K562 (cell line): ENCODE results near the gene JMY.

Experiments used
- CHD1 ChIP-seq: fragments of 200-600 bp; sonication (generic); IDR thresholded peaks from one replicate; pipeline ENCODE4 v1.6.1; 2012; ENCODE audit warnings: mild to moderate bottlenecking, moderate library complexity, low read length, inconsistent platforms
- DNMT1 ChIP-seq: fragments of 450-650 bp; IDR thresholded peaks from 2 replicates; pipeline ENCODE4 v1.6.1; 2016; ENCODE audit warnings: antibody characterized with exemption, mild to moderate bottlenecking
- ELF1 ChIP-seq: fragments of 200-800 bp; sonication (Bioruptor generic); IDR thresholded peaks from 2 replicates; pipeline ENCODE4 v1.6.1; 2016; ENCODE audit warnings: missing genetic modification characterization, missing compliant biosample characterization
- HNRNPH1 ChIP-seq: fragments of 200-400 bp; formaldehyde crosslinking; optimal IDR thresholded peaks from 2 replicates; pipeline ENCODE3; 2017; ENCODE audit warnings: low read depth, mild to moderate bottlenecking, low read length, moderate library complexity
- NCOA6 ChIP-seq: fragments of 450-650 bp; IDR thresholded peaks from 2 replicates; pipeline ENCODE4 v1.6.1; 2017; ENCODE audit warnings: mild to moderate bottlenecking
- PTBP1 ChIP-seq: fragments of 200-400 bp; formaldehyde crosslinking; IDR thresholded peaks from 2 replicates; pipeline ENCODE4 v1.6.1; 2017; ENCODE audit warnings: low read depth, low read length
- SAFB2 ChIP-seq: fragments of 200-400 bp; formaldehyde crosslinking; IDR thresholded peaks from 2 replicates; pipeline ENCODE4 v1.6.1; 2018; ENCODE audit warnings: borderline replicate concordance, low read length, low read depth, moderate library complexity; ENCODE audit not compliant: severe bottlenecking
- SP1 ChIP-seq: sonication (generic); formaldehyde crosslinking; IDR thresholded peaks from 2 replicates; pipeline ENCODE4 v1.8.1; 2022; ENCODE audit warnings: mild to moderate bottlenecking, missing genetic modification reagents
- TF ChIP-seq, protein P1 (sequence below): fragments of 250-450 bp; sonication (Bioruptor Pico); IDR thresholded peaks from 2 replicates; pipeline ENCODE4 v1.5.0; 2021; ENCODE audit warnings: mild to moderate bottlenecking, borderline replicate concordance
- TF ChIP-seq, protein P2 (sequence below): IDR thresholded peaks from 3 replicates; pipeline ENCODE4 v1.6.1; 2011; ENCODE audit warnings: borderline replicate concordance, mild to moderate bottlenecking, moderate library complexity; ENCODE audit not compliant: insufficient read length; ENCODE audit errors: extremely low read depth
- TF ChIP-seq, protein P3 (sequence below): sonication (generic); formaldehyde crosslinking; IDR thresholded peaks from 2 replicates; pipeline ENCODE4 v1.8.0; 2022; ENCODE audit warnings: mild to moderate bottlenecking, missing genetic modification reagents

DNA sequence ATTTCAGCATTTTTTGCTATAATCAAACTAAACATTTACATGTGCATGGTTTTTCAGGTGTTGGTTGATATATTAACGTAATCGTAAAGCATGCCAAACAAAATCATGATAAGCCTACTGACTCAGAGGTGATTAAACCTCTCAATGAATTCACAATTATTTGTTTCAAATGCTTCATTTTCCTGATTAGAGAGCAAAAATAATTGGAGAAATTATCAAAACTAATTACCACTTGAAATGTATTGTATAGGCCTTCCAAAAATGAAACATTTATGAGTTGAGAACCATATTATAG lies 45.7 kb upstream of the JMY start:
- TF ChIP-seq HNRNPH1 = no peak
- no peak for TF ChIP-seq NCOA6
- no peak for TF ChIP-seq SP1
- TF ChIP-seq CHD1 = no peak
- TF ChIP-seq, protein P1, sequence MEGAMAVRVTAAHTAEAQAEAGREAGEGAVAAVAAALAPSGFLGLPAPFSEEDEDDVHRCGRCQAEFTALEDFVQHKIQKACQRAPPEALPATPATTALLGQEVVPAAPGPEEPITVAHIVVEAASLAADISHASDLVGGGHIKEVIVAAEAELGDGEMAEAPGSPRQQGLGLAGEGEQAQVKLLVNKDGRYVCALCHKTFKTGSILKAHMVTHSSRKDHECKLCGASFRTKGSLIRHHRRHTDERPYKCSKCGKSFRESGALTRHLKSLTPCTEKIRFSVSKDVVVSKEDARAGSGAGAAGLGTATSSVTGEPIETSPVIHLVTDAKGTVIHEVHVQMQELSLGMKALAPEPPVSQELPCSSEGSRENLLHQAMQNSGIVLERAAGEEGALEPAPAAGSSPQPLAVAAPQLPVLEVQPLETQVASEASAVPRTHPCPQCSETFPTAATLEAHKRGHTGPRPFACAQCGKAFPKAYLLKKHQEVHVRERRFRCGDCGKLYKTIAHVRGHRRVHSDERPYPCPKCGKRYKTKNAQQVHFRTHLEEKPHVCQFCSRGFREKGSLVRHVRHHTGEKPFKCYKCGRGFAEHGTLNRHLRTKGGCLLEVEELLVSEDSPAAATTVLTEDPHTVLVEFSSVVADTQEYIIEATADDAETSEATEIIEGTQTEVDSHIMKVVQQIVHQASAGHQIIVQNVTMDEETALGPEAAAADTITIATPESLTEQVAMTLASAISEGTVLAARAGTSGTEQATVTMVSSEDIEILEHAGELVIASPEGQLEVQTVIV (CRISPR knock-in tag) = no peak
- no peak for TF ChIP-seq SAFB2
- TF ChIP-seq ELF1 (tag) = no peak
- no peak for TF ChIP-seq PTBP1
- TF ChIP-seq, protein P2, sequence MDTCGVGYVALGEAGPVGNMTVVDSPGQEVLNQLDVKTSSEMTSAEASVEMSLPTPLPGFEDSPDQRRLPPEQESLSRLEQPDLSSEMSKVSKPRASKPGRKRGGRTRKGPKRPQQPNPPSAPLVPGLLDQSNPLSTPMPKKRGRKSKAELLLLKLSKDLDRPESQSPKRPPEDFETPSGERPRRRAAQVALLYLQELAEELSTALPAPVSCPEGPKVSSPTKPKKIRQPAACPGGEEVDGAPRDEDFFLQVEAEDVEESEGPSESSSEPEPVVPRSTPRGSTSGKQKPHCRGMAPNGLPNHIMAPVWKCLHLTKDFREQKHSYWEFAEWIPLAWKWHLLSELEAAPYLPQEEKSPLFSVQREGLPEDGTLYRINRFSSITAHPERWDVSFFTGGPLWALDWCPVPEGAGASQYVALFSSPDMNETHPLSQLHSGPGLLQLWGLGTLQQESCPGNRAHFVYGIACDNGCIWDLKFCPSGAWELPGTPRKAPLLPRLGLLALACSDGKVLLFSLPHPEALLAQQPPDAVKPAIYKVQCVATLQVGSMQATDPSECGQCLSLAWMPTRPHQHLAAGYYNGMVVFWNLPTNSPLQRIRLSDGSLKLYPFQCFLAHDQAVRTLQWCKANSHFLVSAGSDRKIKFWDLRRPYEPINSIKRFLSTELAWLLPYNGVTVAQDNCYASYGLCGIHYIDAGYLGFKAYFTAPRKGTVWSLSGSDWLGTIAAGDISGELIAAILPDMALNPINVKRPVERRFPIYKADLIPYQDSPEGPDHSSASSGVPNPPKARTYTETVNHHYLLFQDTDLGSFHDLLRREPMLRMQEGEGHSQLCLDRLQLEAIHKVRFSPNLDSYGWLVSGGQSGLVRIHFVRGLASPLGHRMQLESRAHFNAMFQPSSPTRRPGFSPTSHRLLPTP = no peak
- no peak for TF ChIP-seq DNMT1
- TF ChIP-seq, protein P3, sequence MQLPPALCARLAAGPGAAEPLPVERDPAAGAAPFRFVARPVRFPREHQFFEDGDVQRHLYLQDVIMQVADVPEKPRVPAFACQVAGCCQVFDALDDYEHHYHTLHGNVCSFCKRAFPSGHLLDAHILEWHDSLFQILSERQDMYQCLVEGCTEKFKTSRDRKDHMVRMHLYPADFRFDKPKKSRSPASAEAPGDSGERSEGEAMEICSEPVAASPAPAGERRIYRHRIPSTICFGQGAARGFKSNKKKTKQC (CRISPR knock-in tag) = no peak
